ENCODE results near the gene CHAF1B.

- TF ChIP-seq CTCF (IDR thresholded peaks at IDR 0.05) (no peak), POLR2A (IDR thresholded peaks at IDR 0.05) (no peak)
Observed at GRCh38 chr21:36441715-36442114, 56.5 kb downstream of the CHAF1B start.
